ENCODE results near the gene KLHL11.
"Not testable (repeated sequence)": the region's sequence is repeated elsewhere in the genome, so short reads cannot be mapped to it uniquely, and the experiment has no call there.

The KLHL11 gene

GRCh38 chr17:41860254-41860931, 4.8 kb downstream of the KLHL11 start:
- 100% methylated on average over 2 of the region's 3 CpGs for WGBS (ENCODE audit: insufficient coverage)

GRCh38 chr17:41851382-41851781, 13.8 kb downstream of the KLHL11 start:
- H3K4me1 ChIP-seq (ENCODE audit: control extremely low read depth in 1 of 4, control insufficient read depth in 4 of 4, insufficient read depth in 4 of 4, low read length in 3 of 4); H3K27ac ChIP-seq (ENCODE audit: insufficient read depth in 1 of 2, low read depth in 1 of 2, low read length in 2 of 2, poor library complexity in 1 of 2, severe bottlenecking in 2 of 2); H3K4me3 ChIP-seq (ENCODE audit: control insufficient read depth in 1 of 7, extremely low read depth in 1 of 7, insufficient read depth in 4 of 7, low read depth in 2 of 7, low read length in 6 of 7); H3K9me3 ChIP-seq (ENCODE audit: control extremely low read depth in 1 of 5, control insufficient read depth in 4 of 5, insufficient read depth in 2 of 5, low read depth in 1 of 5, low read length in 4 of 5); DNase-seq; H3K27me3 ChIP-seq (replicated peaks in 2 of 5; ENCODE audit: control insufficient read depth in 4 of 5, insufficient read depth in 5 of 5, low read length in 4 of 5): not testable (repeated sequence)
- CTCF ChIA-PET, result interaction anchor here (0.6 to 1.7 kb wide), 4 partner anchors 9 to 330 kb away, joined by 3 to 4 read pairs (median 3); partner anchors contain the start of gene KLHL10
- WGBS (ENCODE audit: insufficient coverage), result over 99% methylated on average over 8 of the region's 14 CpGs
- H3K36me3 ChIP-seq (ENCODE audit: control insufficient read depth in 4 of 4, insufficient read depth in 4 of 4, low read length in 3 of 4), result peaks cover 19 to 24% (median 20%) of the 10 kb centered on the region in 4 experiments
- POLR2A ChIA-PET, result interaction anchor here (0.8 kb wide), 1 partner anchor 62 kb away, joined by 3 read pairs; no protein-coding TSS in a partner anchor

More at GRCh38 chr17:41860254-41860931, 4.8 kb downstream of the KLHL11 start:
- no peak for DNase-seq
- no peak overlapping the region for H3K4me3 ChIP-seq (ENCODE audit: control insufficient read depth in 1 of 7, extremely low read depth in 1 of 7, insufficient read depth in 4 of 7, low read depth in 2 of 7, low read length in 6 of 7)
- ChIA-PET CTCF (interaction anchor here (0.6 to 1.2 kb wide), 2 partner anchors 9 to 13 kb away, joined by 3 read pairs; no protein-coding TSS in a partner anchor), POLR2A (no interaction called here)
- H3K27ac ChIP-seq (ENCODE audit: insufficient read depth in 1 of 2, low read depth in 1 of 2, low read length in 2 of 2, poor library complexity in 1 of 2, severe bottlenecking in 2 of 2), result no peak overlapping the region
- H3K4me1 ChIP-seq (ENCODE audit: control extremely low read depth in 1 of 4, control insufficient read depth in 4 of 4, insufficient read depth in 4 of 4, low read length in 3 of 4), result peaks cover 5 to 22% (median 18%) of the 10 kb centered on the region in 4 experiments
- H3K27me3 ChIP-seq (replicated peaks in 2 of 5; ENCODE audit: control insufficient read depth in 4 of 5, insufficient read depth in 5 of 5, low read length in 4 of 5), result no peaks in the 10 kb centered on the region
- no peaks in the 10 kb centered on the region for H3K9me3 ChIP-seq (ENCODE audit: control extremely low read depth in 1 of 5, control insufficient read depth in 4 of 5, insufficient read depth in 2 of 5, low read depth in 1 of 5, low read length in 4 of 5)
- no peaks in the 10 kb centered on the region for H3K36me3 ChIP-seq (ENCODE audit: control insufficient read depth in 4 of 4, insufficient read depth in 4 of 4, low read length in 3 of 4)

- Histone ChIP-seq H3K27me3 (replicated peaks in 2 of 5; ENCODE audit: control insufficient read depth in 4 of 5, insufficient read depth in 5 of 5, low read length in 4 of 5) (no peaks in the 10 kb centered on the region), H3K4me3 (ENCODE audit: control insufficient read depth in 1 of 7, extremely low read depth in 1 of 7, insufficient read depth in 4 of 7, low read depth in 2 of 7, low read length in 6 of 7) (no peak overlapping the region), H3K27ac (ENCODE audit: insufficient read depth in 1 of 2, low read depth in 1 of 2, low read length in 2 of 2, poor library complexity in 1 of 2, severe bottlenecking in 2 of 2) (no peak overlapping the region), H3K36me3 (ENCODE audit: control insufficient read depth in 4 of 4, insufficient read depth in 4 of 4, low read length in 3 of 4) (peaks cover 13 to 19% (median 14%) of the 10 kb centered on the region in 4 experiments), H3K4me1 (ENCODE audit: control extremely low read depth in 1 of 4, control insufficient read depth in 4 of 4, insufficient read depth in 4 of 4, low read length in 3 of 4) (no peaks in the 10 kb centered on the region), H3K9me3 (ENCODE audit: control extremely low read depth in 1 of 5, control insufficient read depth in 4 of 5, insufficient read depth in 2 of 5, low read depth in 1 of 5, low read length in 4 of 5) (no peaks in the 10 kb centered on the region)
- no peak for DNase-seq
- 90% methylated on average over 1 of the region's 4 CpGs for WGBS (ENCODE audit: insufficient coverage)
- CTCF ChIA-PET, result interaction anchor here (1.7 kb wide), 1 partner anchor 41 kb away, joined by 3 read pairs; no protein-coding TSS in a partner anchor
- POLR2A ChIA-PET, result no interaction called here
Observed at GRCh38 chr17:41849251-41849990, 15.8 kb downstream of the KLHL11 start.

GRCh38 chr17:41848788-41849187, 16.4 kb downstream of the KLHL11 start:
- CTCF ChIA-PET, result interaction anchor here (1.7 kb wide), 2 partner anchors 11 to 40 kb away, joined by 3 read pairs; no protein-coding TSS in a partner anchor
- 100% methylated on average over 1 of the region's 4 CpGs for WGBS (ENCODE audit: insufficient coverage)

GRCh38 chr17:41844971-41845370, 20.3 kb downstream of the KLHL11 start:
- no peaks in the 10 kb centered on the region for H3K27me3 ChIP-seq (replicated peaks in 2 of 5; ENCODE audit: control insufficient read depth in 4 of 5, insufficient read depth in 5 of 5, low read length in 4 of 5)
- POLR2A ChIA-PET, result no interaction called here
- 98% methylated on average over 5 of the region's 6 CpGs for WGBS (ENCODE audit: insufficient coverage)
- no peak for DNase-seq
- H3K36me3 ChIP-seq (ENCODE audit: control insufficient read depth in 4 of 4, insufficient read depth in 4 of 4, low read length in 3 of 4), result peaks cover 0 to 4% (median 2%) of the 10 kb centered on the region in 4 experiments
- H3K4me1 ChIP-seq (ENCODE audit: control extremely low read depth in 1 of 4, control insufficient read depth in 4 of 4, insufficient read depth in 4 of 4, low read length in 3 of 4), result no peaks in the 10 kb centered on the region
- no peaks in the 10 kb centered on the region for H3K9me3 ChIP-seq (ENCODE audit: control extremely low read depth in 1 of 5, control insufficient read depth in 4 of 5, insufficient read depth in 2 of 5, low read depth in 1 of 5, low read length in 4 of 5)
- no peak overlapping the region for H3K27ac ChIP-seq (ENCODE audit: insufficient read depth in 1 of 2, low read depth in 1 of 2, low read length in 2 of 2, poor library complexity in 1 of 2, severe bottlenecking in 2 of 2)
- H3K4me3 ChIP-seq (ENCODE audit: control insufficient read depth in 1 of 7, extremely low read depth in 1 of 7, insufficient read depth in 4 of 7, low read depth in 2 of 7, low read length in 6 of 7), result no peak overlapping the region
- CTCF ChIA-PET, result interaction anchor here (1.7 kb wide), 1 partner anchor 8 kb away, joined by 3 read pairs; no protein-coding TSS in a partner anchor

More at GRCh38 chr17:41848788-41849187, 16.4 kb downstream of the KLHL11 start:
- DNase-seq, result no peak
- H3K27ac ChIP-seq (ENCODE audit: insufficient read depth in 1 of 2, low read depth in 1 of 2, low read length in 2 of 2, poor library complexity in 1 of 2, severe bottlenecking in 2 of 2), result no peak overlapping the region
- POLR2A ChIA-PET, result no interaction called here
- no peaks in the 10 kb centered on the region for H3K4me1 ChIP-seq (ENCODE audit: control extremely low read depth in 1 of 4, control insufficient read depth in 4 of 4, insufficient read depth in 4 of 4, low read length in 3 of 4)
- H3K36me3 ChIP-seq (ENCODE audit: control insufficient read depth in 4 of 4, insufficient read depth in 4 of 4, low read length in 3 of 4), result peaks cover 8 to 12% (median 10%) of the 10 kb centered on the region in 4 experiments
- H3K9me3 ChIP-seq (ENCODE audit: control extremely low read depth in 1 of 5, control insufficient read depth in 4 of 5, insufficient read depth in 2 of 5, low read depth in 1 of 5, low read length in 4 of 5), result no peaks in the 10 kb centered on the region
- H3K27me3 ChIP-seq (replicated peaks in 2 of 5; ENCODE audit: control insufficient read depth in 4 of 5, insufficient read depth in 5 of 5, low read length in 4 of 5), result no peaks in the 10 kb centered on the region
- no peak overlapping the region for H3K4me3 ChIP-seq (ENCODE audit: control insufficient read depth in 1 of 7, extremely low read depth in 1 of 7, insufficient read depth in 4 of 7, low read depth in 2 of 7, low read length in 6 of 7)

GRCh38 chr17:41840781-41841180, 24.4 kb downstream of the KLHL11 start:
- H3K9me3 ChIP-seq (ENCODE audit: control extremely low read depth in 1 of 5, control insufficient read depth in 4 of 5, insufficient read depth in 2 of 5, low read depth in 1 of 5, low read length in 4 of 5); H3K27me3 ChIP-seq (replicated peaks in 2 of 5; ENCODE audit: control insufficient read depth in 4 of 5, insufficient read depth in 5 of 5, low read length in 4 of 5); H3K36me3 ChIP-seq (ENCODE audit: control insufficient read depth in 4 of 4, insufficient read depth in 4 of 4, low read length in 3 of 4); H3K4me3 ChIP-seq (ENCODE audit: control insufficient read depth in 1 of 7, extremely low read depth in 1 of 7, insufficient read depth in 4 of 7, low read depth in 2 of 7, low read length in 6 of 7); H3K4me1 ChIP-seq (ENCODE audit: control extremely low read depth in 1 of 4, control insufficient read depth in 4 of 4, insufficient read depth in 4 of 4, low read length in 3 of 4); POLR2A ChIA-PET; DNase-seq; H3K27ac ChIP-seq (ENCODE audit: insufficient read depth in 1 of 2, low read depth in 1 of 2, low read length in 2 of 2, poor library complexity in 1 of 2, severe bottlenecking in 2 of 2): not testable (repeated sequence)
- 88% methylated on average over 6 of the region's 6 CpGs for WGBS (ENCODE audit: insufficient coverage)
- CTCF ChIA-PET, result interaction anchor here (1.5 kb wide), 1 partner anchor 38 kb away, joined by 3 read pairs; no protein-coding TSS in a partner anchor

- H3K36me3 ChIP-seq (ENCODE audit: control insufficient read depth in 4 of 4, insufficient read depth in 4 of 4, low read length in 3 of 4); H3K27me3 ChIP-seq (replicated peaks in 2 of 5; ENCODE audit: control insufficient read depth in 4 of 5, insufficient read depth in 5 of 5, low read length in 4 of 5); H3K9me3 ChIP-seq (ENCODE audit: control extremely low read depth in 1 of 5, control insufficient read depth in 4 of 5, insufficient read depth in 2 of 5, low read depth in 1 of 5, low read length in 4 of 5); H3K4me3 ChIP-seq (ENCODE audit: control insufficient read depth in 1 of 7, extremely low read depth in 1 of 7, insufficient read depth in 4 of 7, low read depth in 2 of 7, low read length in 6 of 7); H3K27ac ChIP-seq (ENCODE audit: insufficient read depth in 1 of 2, low read depth in 1 of 2, low read length in 2 of 2, poor library complexity in 1 of 2, severe bottlenecking in 2 of 2); DNase-seq; POLR2A ChIA-PET: not testable (repeated sequence)
- H3K4me1 ChIP-seq (ENCODE audit: control extremely low read depth in 1 of 4, control insufficient read depth in 4 of 4, insufficient read depth in 4 of 4, low read length in 3 of 4), result peaks cover 0 to 15% (median 10%) of the 10 kb centered on the region in 4 experiments
- WGBS (ENCODE audit: insufficient coverage), result no CpG with 5 or more reads among the region's 2 CpGs
- CTCF ChIA-PET, result interaction anchor here (1.3 to 1.5 kb wide), 2 partner anchors 10 to 40 kb away, joined by 3 read pairs; no protein-coding TSS in a partner anchor
Observed at GRCh38 chr17:41839448-41839847, 25.8 kb downstream of the KLHL11 start.

All from common myeloid progenitor, CD34-positive (primary cell).